ENCODE results near the gene POU2F1. TPM values are rescaled to one million over a fixed set of nuclear protein-coding genes. Genes with fewer than 3 reads are reported as not detected.
A peak's percentile ranks its signal among the peaks of the same experiment; 100 is the strongest.

Gene POU2F1
- total and polyA plus RNA-seq, 3 donors from 2014 or later = 17.1 to 36.9 (median 36.0) TPM

GRCh38 chr1:167439301-167439988 lies 218.8 kb downstream of the POU2F1 start:
- peak; percentile 70 for DNase-seq
- H3K4me1 ChIP-seq = no peaks in the 10 kb centered on the region
- H3K27me3 ChIP-seq = no peaks in the 10 kb centered on the region
- H3K27ac ChIP-seq = no peak overlapping the region
- 2 to 3% methylated on average over 19 to 49 of the region's 49 CpGs for WGBS, 2 donors
- H3K4me3 ChIP-seq = peak overlapping the region; percentile 17 to 37
- no peak for TF ChIP-seq CTCF (IDR thresholded peaks at IDR 0.05)
- no peak for TF ChIP-seq POLR2A (IDR thresholded peaks at IDR 0.05)
- no peaks in the 10 kb centered on the region for H3K36me3 ChIP-seq (ENCODE audit: low read depth, missing control alignments)
- H3K9me3 ChIP-seq = no peaks in the 10 kb centered on the region
- intact Hi-C loops (cut with DNase I; ENCODE audit: low total_unique reads) = no loop called here

GRCh38 chr1:167440345-167440744 lies 219.7 kb downstream of the POU2F1 start:
- Histone ChIP-seq H3K9me3 (no peaks in the 10 kb centered on the region), H3K27ac (no peak overlapping the region), H3K27me3 (no peaks in the 10 kb centered on the region), H3K4me3 (no peak overlapping the region), H3K36me3 (ENCODE audit: low read depth, missing control alignments) (no peaks in the 10 kb centered on the region), H3K4me1 (no peaks in the 10 kb centered on the region)
- DNase-seq = no peak
- intact Hi-C loops (cut with DNase I; ENCODE audit: low total_unique reads) = no loop called here
- WGBS, 2 donors = 95 to 100% methylated on average over 4 of the region's 4 CpGs
- TF ChIP-seq POLR2A (IDR thresholded peaks at IDR 0.05) (no peak), CTCF (IDR thresholded peaks at IDR 0.05) (no peak)

- Histone ChIP-seq H3K4me3 (no peak overlapping the region), H3K27me3 (no peaks in the 10 kb centered on the region), H3K27ac (no peak overlapping the region), H3K36me3 (ENCODE audit: low read depth, missing control alignments) (no peaks in the 10 kb centered on the region), H3K9me3 (no peaks in the 10 kb centered on the region), H3K4me1 (no peaks in the 10 kb centered on the region)
- WGBS, 2 donors = 95 to 99% methylated on average over 8 of the region's 8 CpGs
- TF ChIP-seq POLR2A (IDR thresholded peaks at IDR 0.05) = no peak
- TF ChIP-seq CTCF (IDR thresholded peaks at IDR 0.05) = no peak
- no peak for DNase-seq
- intact Hi-C loops (cut with DNase I; ENCODE audit: low total_unique reads) = no loop called here
Observed at GRCh38 chr1:167440776-167441175, 220.1 kb downstream of the POU2F1 start.

- no peaks in the 10 kb centered on the region for H3K4me1 ChIP-seq
- intact Hi-C loops (cut with DNase I; ENCODE audit: low total_unique reads) = no loop called here
- no peak overlapping the region for H3K27ac ChIP-seq
- no peak for TF ChIP-seq POLR2A (IDR thresholded peaks at IDR 0.05)
- no peak for TF ChIP-seq CTCF (IDR thresholded peaks at IDR 0.05)
- no peak for DNase-seq
- no peaks in the 10 kb centered on the region for H3K36me3 ChIP-seq (ENCODE audit: low read depth, missing control alignments)
- no peaks in the 10 kb centered on the region for H3K9me3 ChIP-seq
- H3K4me3 ChIP-seq = no peak overlapping the region
- WGBS, 2 donors = 95 to 96% methylated on average over 3 of the region's 3 CpGs
- no peaks in the 10 kb centered on the region for H3K27me3 ChIP-seq
Observed at GRCh38 chr1:167441222-167441621, 220.5 kb downstream of the POU2F1 start.
